HCT116 (cell line): ENCODE measurements around the gene SLC8A1.

ENCODE experiments used
- CTCF ChIP-seq, 3 experiments: fragments of 200-600 bp in 1 of 3; sonication (generic) in 1 of 3; IDR thresholded peaks in 2 of 3; conservative IDR thresholded peaks in 1 of 3; 2 replicates each; pipeline ENCODE4 v1.5.1; 2012 to 2017; ENCODE audit warnings: low read depth in 2 of 3, low read length in 2 of 3, antibody characterized with exemption in 1 of 3, borderline replicate concordance in 1 of 3, control low read depth in 1 of 3, mild to moderate bottlenecking in 1 of 3, mixed read lengths in 1 of 3, mixed run types in 1 of 3, moderate library complexity in 1 of 3; ENCODE audit not compliant: insufficient read depth in 1 of 3
- EZH2phosphoT487 ChIP-seq: fragments of 200-600 bp; IDR thresholded peaks from 2 replicates; pipeline ENCODE4 v1.6.1; 2018; ENCODE audit warnings: antibody characterized with exemption, borderline replicate concordance
- JUND ChIP-seq: IDR thresholded peaks from 2 replicates; pipeline ENCODE4 v1.6.1; 2012
- MAX ChIP-seq: IDR thresholded peaks from 2 replicates; pipeline ENCODE4 v1.6.1; 2012
- POLR2A ChIP-seq: IDR thresholded peaks from 2 replicates; pipeline ENCODE4 v1.7.0; 2011; ENCODE audit warnings: borderline replicate concordance; ENCODE audit not compliant: insufficient read depth, insufficient read length; ENCODE audit errors: extremely low read depth
- POLR2AphosphoS5 ChIP-seq: IDR thresholded peaks from 2 replicates; pipeline ENCODE4 v1.6.1; 2011; ENCODE audit warnings: mild to moderate bottlenecking, low read depth, low read length, moderate library complexity
- SIN3A ChIP-seq: IDR thresholded peaks from 2 replicates; pipeline ENCODE4 v1.6.1; 2012; ENCODE audit warnings: low read depth
- SP1 ChIP-seq: IDR thresholded peaks from 2 replicates; pipeline ENCODE4 v1.6.1; 2012; ENCODE audit warnings: low read depth
- YY1 ChIP-seq: IDR thresholded peaks from 2 replicates; pipeline ENCODE4 v1.6.1; 2011; ENCODE audit warnings: low read length, low read depth, moderate library complexity, mild to moderate bottlenecking; ENCODE audit not compliant: insufficient replicate concordance; ENCODE audit errors: extremely low read depth

DNA sequence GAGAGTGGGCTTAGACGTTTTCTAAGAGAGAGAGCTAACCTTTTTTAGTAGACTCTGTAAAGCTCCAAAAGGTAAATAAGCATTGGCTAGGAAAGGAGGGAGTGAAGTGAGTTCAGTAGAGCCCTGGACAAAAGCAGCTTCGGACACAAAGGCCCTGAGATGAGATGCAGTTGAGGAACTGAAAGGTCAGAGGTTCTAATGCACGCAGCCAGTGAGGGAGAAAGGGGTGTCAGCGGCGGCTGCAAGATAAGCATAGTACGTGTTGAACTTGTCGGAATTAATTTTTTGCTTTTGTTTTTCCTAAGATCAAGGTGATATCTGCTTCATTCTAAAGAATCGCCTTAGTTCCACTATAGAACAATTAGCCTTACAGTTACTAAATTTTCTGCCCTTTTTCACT, 11.2 kb upstream of the SLC8A1 start:
- no peak for TF ChIP-seq SIN3A
- TF ChIP-seq POLR2AphosphoS5, result no peak
- TF ChIP-seq POLR2A, result no peak
- TF ChIP-seq SP1, result no peak
- no peak for TF ChIP-seq CTCF (IDR thresholded peaks at IDR 0.05 in 2 of 3, conservative IDR thresholded peaks at IDR 0.05 in 1 of 3; ENCODE audit: borderline replicate concordance in 1 of 3, insufficient read depth in 1 of 3, low read depth in 2 of 3, low read length in 2 of 3)
- TF ChIP-seq MAX, result no peak
- TF ChIP-seq YY1, result no peak
- no peak for TF ChIP-seq EZH2phosphoT487
- TF ChIP-seq JUND, result no peak
